ENCODE measurements around the gene MARCOL. TPM values are rescaled to one million over a fixed set of nuclear protein-coding genes. Genes with fewer than 3 reads are reported as not detected.

The MARCOL gene
- total RNA-seq, 1 experiment from 2014 or later: not detected

DNA sequence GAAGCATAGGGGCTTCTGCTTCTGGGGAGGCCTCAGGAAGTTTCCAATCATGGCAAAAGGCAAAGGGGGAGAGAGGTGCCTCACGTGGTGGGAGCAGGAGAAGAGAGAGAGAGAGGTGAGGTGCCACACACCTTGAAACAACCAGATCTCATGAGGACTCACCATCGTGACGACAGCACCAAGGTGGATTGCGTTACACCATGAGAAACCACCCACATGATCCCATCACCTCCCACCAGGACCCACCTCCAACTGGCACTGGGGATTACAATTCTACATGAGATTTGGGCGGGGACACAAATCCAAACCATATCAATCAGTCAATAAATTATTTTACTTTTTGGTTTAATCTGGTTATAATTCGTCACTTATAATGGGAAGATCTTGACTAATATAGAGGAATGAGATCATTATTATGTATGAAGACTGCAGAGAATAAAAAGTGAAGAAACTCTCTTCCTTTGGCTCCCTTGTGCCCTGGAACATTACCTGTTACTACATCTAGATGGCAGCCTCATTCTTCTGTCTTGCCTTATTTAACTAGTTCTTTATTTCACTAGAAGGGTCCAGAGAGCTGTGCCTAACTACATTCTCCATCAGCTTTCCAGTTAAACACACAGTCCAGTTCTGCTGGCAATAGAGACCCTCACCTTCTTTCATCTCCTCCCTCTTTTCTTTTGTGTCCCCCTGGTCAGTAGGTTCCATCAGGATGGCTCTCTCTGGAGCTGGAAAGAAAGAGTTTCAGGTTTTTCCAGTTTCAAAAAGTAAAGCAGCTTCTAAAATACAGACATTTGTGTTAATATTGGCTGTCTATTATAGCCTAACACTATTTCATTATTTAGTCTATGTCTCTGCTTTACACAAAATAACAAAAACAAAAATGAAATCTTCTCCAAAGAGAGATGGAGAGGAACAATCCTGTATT is 52.2 kb downstream of the MARCOL start:
- ATAC-seq (0 out of 2 replicates have a peak, but pooled peaks have one; percentile 34), DNase-seq (ENCODE audit: low read depth, low spot score) (no peak)
- H3K27me3 ChIP-seq (ENCODE audit: control insufficient read depth, insufficient read depth, low read length): no peaks in the 10 kb centered on the region; the same call in 1 of the 2 replicates
- H3K4me3 ChIP-seq (ENCODE audit: low read depth in 2 of 2, low read length in 2 of 2): no peak overlapping the region
- CTCF ChIA-PET: no interaction called here
- no TSS peak for BruUV-seq (replicated peaks)
- POLR2A ChIA-PET: no interaction called here
- in situ Hi-C loops (cut with HindIII; ENCODE audit: low pct_unique_long_range_greater_than_20kb, low sequenced_read_pairs): no loop called here
- H3K36me3 ChIP-seq (ENCODE audit: control insufficient read depth, insufficient read depth, low read length): no peaks in the 10 kb centered on the region; the same call in 1 of the 2 replicates
- H3K4me1 ChIP-seq (ENCODE audit: control insufficient read depth, insufficient read depth, low read length): no peaks in the 10 kb centered on the region
- intact Hi-C loops (cut with micrococcal nuclease; ENCODE audit: unreplicated experiment): loop anchor here (5.0 kb wide), 1 partner anchor 82 kb away; no protein-coding TSS in a partner anchor
- no peaks in the 10 kb centered on the region for H3K9me3 ChIP-seq (ENCODE audit: control insufficient read depth, insufficient read depth, low read depth, low read length)
- no peak for TF ChIP-seq TCF7L2 (IDR thresholded peaks at IDR 0.05; ENCODE audit: low read depth, low read length)
- TF ChIP-seq, protein P1, sequence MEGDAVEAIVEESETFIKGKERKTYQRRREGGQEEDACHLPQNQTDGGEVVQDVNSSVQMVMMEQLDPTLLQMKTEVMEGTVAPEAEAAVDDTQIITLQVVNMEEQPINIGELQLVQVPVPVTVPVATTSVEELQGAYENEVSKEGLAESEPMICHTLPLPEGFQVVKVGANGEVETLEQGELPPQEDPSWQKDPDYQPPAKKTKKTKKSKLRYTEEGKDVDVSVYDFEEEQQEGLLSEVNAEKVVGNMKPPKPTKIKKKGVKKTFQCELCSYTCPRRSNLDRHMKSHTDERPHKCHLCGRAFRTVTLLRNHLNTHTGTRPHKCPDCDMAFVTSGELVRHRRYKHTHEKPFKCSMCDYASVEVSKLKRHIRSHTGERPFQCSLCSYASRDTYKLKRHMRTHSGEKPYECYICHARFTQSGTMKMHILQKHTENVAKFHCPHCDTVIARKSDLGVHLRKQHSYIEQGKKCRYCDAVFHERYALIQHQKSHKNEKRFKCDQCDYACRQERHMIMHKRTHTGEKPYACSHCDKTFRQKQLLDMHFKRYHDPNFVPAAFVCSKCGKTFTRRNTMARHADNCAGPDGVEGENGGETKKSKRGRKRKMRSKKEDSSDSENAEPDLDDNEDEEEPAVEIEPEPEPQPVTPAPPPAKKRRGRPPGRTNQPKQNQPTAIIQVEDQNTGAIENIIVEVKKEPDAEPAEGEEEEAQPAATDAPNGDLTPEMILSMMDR (IDR thresholded peaks at IDR 0.05): peak; percentile 55; the same call in 1 of the 2 replicates
- no peak overlapping the region for H3K27ac ChIP-seq (ENCODE audit: low read length)

Other genes starting within 250 kb of the MARCOL start
- gene SPINK5, start 174.5 kb upstream of the MARCOL start, total RNA-seq (2021; ENCODE audit: unreplicated experiment): not detected
- not detected for gene SPINK14, start 70.0 kb upstream of the MARCOL start, total RNA-seq (2021; ENCODE audit: unreplicated experiment)
- gene SPINK6, start 35.5 kb upstream of the MARCOL start, total RNA-seq (2021; ENCODE audit: unreplicated experiment): not detected
- gene SPINK13, start 30.3 kb downstream of the MARCOL start, total RNA-seq (2021; ENCODE audit: unreplicated experiment): not detected
- gene SPINK7, start 73.9 kb downstream of the MARCOL start, total RNA-seq (2021; ENCODE audit: unreplicated experiment): not detected
- not detected for gene SPINK9, start 97.0 kb downstream of the MARCOL start, total RNA-seq (2021; ENCODE audit: unreplicated experiment)
- gene FBXO38, start 145.4 kb downstream of the MARCOL start, total RNA-seq (2021; ENCODE audit: unreplicated experiment): 34.5 TPM

Measured in Panc1 (cell line).